NCI-H460 (cell line): ENCODE measurements around the gene GOLGA1. TPM values are rescaled to one million over a fixed set of nuclear protein-coding genes. Genes with fewer than 3 reads are reported as not detected.

ENCODE experiments used
- DNase-seq: peaks from one replicate; pipeline ENCODE4 v3.0.0-alpha.2; 2016; ENCODE audit warnings: low read depth; ENCODE audit errors: extremely low read depth
- total RNA-seq: library from RNA; depleted of rRNA; stranded (reverse); fragments of >200 nt; shearing (Covaris generic); gene quantifications from 2 replicates; pipeline ENCODE4 v1.2.3, GENCODE V29; 2014

The GOLGA1 gene
- total RNA-seq, 1 experiment from 2014 or later, result 15.2 TPM

DNA sequence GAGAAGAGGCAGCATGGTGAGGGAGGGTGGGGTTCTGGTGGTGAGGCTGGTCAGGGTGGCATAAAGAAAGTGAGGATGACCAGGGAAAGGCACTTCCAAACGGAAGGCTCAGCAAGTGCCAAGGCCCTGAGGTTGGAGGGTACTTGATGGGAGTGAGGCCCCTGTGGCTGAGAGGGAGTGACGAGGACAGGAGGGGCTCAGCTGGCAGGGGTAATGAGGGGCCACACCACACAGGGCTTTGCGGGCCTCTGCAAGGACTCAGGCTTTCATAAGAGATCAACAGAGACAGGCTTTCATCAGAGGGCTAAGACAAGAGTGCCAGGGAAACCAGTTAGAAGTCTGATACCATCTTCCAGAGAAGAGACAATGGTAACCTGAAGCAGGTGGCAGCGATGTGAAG is 55.3 kb downstream of the GOLGA1 start:
- no peak for DNase-seq

DNA sequence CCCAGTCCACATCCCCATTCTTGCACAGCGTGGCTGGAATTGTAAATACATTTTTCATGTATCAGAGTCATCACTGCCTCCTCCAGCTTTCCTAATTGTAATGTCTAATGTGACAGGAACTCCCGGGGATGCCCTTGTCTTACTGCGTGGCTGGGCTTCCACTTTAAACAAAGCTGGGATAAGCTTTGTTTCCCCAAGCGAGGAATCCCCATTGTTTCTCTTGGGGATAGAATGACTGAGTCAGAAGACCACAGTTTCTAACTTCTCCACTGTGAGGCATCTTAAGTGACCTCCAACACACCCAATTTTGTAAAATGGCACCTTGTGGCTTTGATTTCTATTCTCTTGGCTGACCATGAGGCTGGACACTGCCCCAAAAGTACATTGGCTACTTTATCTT is 56.5 kb downstream of the GOLGA1 start:
- no peak for DNase-seq

DNA sequence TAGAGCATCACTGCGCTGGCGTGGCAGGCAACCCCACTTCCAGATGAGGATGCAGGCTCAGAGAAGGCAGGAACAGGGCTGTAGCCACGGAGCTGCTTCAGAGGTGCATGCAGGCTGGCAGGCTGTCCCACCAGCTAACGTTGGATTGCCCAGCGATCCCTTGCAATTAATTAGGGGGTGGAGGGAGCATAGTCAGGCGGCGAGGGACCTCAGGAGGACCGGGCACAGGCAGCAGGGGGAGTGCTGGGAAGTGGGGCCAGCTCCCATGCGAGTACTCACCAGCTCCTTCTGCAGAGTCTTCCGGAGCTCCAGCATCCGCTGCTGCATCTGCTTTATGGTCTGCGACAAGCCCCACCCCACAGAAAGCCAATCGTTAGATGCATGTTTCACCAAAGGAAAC is 58.7 kb downstream of the GOLGA1 start:
- no peak for DNase-seq

DNA sequence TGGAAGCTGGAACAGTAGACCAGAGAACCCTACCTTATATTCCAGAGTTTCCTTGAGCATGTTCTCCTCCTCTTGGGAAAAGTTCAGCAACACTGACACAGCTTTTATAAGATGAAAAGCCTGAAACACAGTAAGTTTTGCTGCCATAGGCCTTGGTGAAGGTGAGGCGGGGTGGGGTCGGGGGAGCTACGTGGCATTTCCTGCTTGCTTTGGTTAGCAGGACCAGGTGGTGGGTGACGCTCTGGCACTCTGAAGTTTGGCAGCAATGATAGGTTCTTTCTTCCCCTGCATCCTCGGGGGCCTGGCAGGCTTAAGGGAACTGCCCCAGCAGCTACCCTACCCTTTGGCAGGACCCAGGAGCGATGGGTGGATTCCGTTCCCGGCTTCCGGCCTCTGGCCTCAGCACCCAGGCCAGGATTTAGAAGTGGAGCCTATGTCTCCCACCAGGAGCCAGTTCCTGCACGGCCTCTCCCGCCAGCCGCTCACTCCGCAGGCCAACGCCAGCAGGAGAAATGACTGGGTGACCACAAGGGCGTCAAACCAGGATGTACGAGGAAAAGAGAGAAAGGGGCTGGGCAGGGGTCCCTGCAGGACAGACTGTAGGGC is 59.6 kb downstream of the GOLGA1 start:
- DNase-seq, result no peak

DNA sequence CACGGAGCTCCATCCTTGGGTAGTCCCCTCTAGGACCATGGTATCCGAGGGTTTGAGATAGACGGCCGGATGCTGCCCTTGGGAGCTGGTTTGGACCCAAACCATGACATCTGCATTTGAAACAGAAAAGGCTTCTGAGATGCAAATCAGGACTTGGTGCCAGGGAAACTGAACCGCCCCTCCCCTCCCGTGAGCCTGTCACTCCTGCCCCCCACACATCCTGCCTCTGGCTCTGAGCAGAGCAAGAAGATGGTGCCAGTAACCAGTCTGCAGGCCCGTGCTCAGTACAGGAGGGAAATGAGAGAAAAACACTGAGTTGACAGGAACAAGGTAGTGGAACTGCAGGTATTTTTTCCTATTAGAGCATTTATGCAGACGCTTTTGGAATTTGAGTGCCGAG is 60.4 kb downstream of the GOLGA1 start:
- no peak for DNase-seq

DNA sequence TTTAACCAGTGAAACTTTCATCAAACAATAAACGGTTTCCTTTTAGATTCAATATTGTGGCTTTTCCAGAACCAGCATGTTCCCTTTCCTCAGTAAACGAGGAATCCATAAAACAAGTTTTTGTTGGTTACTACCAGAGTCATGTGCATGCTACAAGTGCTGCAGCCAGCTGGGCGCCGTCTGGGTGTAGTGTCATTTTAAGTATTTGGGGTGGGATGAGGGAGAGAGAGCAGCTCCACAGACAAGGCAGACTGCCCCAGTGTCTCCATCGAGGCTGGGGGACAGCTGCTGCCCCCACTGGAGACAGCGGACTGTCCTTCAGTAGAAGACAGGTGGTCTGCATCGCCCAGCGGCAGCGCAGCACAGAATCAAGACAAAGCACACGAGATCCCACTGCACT is 61.7 kb downstream of the GOLGA1 start:
- no peak for DNase-seq

DNA sequence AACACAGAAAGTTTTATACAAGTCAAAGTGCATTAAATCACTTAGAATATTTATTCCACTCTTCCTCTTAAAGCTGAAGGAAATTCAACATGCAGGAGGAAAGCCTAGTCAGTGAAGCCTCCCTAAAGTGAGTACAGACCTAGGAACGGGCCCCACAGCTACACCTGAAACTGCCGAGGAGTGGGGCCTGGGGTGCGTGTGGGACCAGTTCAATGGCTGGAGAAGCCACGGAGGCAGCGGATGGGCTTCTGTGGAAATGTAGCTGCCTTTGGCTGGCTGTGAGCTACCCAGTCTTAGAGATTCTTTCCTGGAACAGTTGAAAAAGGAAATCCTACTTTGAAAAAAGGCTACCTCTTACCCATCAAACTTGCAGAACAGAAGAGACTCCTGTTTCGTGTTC is 62.4 kb downstream of the GOLGA1 start:
- no peak for DNase-seq

DNA sequence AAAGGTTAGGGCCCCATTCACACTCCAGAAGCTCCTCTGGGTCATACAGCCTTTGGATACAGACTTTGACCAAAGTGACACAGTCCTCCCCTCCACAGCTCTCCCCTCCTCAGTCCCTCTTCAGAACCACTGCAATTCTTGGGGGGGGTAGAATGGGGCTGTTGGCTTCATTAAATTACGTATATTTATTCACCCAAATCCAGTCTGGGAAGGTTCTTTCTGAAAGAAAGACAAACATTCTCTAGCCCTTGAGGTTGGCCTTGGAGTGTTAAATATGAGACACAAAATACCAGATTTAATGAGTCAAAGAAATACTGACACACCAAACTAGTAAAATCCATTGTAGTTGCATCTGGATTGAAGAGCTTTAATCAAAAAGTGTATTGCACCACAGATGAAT is 62.9 kb downstream of the GOLGA1 start:
- DNase-seq, result no peak

DNA sequence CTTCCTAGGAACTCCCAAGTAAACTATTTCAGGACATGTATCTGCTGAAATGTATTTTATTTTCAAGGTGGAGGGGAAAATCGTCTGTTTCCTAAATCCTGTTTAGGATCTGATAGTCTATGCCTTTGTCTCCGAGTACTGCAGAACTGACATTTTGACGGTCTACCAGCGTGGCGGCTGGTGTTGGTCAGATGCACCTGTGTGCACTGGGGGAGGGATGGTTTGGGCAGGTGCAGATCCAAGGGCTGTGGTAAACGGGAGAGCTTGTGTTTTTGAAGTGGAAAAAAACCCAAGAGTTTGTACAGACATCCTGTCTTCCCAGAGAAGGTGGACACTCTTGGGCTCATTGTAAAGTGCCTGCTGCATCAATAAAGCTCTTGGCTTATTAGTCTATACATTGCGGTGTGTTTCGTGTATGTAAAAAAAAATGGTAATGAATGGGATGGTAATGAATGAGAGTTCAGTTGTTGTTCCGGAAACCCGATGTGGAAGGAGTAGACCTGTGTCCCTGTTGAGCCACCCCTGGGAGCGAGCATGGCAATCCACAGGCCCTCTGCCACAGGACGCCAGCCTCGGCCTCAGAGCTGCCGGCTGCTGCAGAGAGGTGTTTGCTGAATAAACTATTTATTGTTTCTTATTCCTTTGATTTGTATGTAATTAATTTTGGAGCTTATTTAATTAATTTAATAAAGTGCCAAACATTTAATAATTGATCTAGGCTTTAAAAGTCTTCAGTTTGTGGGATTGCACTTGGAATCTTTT is 63.7 kb downstream of the GOLGA1 start:
- no peak for DNase-seq

DNA sequence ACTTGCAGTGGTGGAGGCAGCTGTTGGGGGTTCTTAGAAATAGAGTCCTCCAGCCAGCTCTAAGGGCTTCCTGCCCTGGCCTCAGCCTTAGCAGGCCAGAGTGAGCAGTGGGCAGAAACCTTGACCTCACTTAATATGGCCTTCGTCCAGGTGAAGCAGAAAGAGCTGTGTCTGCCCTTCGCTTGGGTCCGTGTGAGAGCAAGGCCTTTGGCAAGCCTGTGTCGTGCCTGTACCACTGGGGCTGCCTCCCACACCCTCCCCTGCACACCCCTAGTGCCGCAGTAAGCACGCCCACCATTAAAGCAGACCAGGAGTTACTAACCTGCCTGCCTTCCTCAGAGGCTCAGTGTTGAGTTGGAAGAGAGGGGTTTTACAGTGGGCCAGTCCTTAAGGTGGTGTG is 65.4 kb downstream of the GOLGA1 start:
- no peak for DNase-seq

DNA sequence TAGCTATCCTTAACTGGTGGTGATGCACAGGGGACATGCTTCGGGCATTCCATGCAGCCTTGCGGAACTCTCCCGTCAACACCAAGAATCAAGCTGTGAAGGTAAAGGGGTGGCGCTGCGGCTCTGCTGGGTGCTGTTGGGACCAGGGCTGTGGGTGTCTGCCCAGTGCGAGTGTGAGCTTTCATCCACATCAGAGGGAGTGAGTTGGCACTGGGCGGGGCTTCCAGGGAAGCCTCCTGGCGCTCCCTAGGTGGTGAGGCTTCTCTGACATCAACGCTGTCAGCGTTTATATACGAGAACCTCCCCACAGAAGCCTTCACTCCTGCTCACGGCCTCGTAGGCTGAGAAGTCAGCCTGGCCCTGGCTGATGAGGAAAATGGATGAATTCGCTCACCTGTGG is 67.2 kb downstream of the GOLGA1 start:
- DNase-seq, result peak; percentile 52

DNA sequence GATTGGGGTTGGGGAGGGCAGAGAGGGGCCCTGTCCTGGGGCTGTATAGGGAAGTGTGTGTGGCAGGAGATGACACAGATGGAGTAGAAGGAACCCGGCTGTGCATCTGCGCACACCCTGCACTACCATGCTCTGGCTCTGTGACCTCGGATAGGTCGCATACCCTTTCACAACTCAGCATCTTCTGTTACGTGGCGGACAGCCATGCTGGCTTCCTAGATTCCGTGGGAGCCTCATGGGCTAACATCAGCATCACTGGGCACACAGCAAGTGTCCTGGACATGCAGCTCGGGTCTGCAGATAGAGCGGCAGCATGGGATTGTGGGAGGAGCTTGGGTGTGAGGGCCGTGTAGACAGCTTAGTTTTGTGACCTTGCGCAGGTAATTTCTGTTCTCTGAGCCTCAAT is 69.7 kb downstream of the GOLGA1 start:
- no peak for DNase-seq

DNA sequence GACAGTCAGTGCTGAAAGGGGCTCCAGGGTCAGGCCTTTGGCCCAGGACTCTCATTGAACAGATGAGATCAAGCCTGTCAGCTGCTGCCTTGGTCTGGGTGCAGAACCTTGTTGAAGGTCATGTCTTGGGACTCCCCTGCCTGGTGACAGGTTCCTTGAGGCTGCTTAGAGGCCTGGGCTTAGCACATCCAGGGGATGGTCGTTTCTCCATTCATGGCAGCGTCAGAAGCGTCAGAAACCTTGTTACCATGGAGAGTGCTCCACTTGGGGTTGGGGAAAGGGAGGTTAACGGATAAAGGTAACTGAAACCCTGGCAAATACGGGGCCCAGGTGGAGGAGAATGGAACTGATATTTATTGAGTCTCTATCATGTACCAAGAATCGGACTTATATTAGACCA is 70.2 kb downstream of the GOLGA1 start:
- no peak for DNase-seq

DNA sequence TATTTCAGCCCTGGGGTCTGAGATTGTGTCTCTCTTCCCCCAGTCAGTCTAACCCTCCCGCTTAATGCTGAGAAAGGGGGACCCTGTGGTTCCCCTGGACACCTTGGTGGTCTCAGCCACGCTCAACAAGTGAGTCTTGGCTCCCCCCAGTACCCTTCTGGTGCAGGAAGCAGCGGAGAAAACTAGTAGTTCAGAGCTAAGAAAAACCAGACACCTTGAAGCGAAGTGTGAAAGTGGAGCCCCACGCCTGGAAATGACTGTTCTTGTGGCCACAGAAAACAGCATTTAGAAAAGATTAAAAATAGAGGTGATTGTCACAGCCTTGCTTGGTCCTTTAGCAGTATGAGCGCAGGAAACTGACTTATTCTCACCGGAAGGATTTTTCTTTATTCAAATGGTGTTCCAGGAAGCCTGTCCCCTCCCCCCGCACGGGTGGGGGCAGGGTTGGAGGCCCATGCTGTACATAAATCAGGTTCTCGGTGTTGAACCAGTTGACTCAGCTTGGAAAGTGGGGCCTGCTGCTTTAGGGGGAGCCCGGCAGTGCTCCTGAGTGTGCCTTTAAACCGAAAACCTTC is 70.8 kb downstream of the GOLGA1 start:
- no peak for DNase-seq

DNA sequence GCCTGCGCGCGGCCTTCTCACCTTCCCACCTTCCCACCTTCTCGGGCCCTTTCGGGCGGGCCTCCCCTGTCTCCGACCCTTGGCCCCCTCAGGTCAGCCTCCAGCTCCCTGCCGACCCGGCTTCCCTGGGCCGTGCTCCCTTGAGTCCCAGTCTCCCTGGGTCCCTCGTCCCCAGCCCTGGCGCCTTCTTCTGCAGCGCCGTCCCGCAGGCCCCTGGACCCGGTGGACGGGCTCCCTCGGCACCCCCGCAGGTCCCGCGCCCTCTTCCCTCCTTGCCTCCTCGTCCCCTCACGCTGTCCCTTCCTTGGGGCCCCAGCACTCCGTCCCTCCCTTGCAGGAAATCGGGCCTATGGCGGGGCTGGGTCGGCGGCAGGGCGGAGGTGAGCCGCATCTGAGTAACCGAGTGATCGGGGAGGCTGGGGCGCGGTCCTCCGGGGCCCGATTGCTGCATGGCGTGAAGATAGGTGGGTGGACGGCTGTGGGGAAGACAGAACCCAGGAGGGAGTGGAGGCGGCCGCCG is 71.4 kb downstream of the GOLGA1 start:
- no peak for DNase-seq

DNA sequence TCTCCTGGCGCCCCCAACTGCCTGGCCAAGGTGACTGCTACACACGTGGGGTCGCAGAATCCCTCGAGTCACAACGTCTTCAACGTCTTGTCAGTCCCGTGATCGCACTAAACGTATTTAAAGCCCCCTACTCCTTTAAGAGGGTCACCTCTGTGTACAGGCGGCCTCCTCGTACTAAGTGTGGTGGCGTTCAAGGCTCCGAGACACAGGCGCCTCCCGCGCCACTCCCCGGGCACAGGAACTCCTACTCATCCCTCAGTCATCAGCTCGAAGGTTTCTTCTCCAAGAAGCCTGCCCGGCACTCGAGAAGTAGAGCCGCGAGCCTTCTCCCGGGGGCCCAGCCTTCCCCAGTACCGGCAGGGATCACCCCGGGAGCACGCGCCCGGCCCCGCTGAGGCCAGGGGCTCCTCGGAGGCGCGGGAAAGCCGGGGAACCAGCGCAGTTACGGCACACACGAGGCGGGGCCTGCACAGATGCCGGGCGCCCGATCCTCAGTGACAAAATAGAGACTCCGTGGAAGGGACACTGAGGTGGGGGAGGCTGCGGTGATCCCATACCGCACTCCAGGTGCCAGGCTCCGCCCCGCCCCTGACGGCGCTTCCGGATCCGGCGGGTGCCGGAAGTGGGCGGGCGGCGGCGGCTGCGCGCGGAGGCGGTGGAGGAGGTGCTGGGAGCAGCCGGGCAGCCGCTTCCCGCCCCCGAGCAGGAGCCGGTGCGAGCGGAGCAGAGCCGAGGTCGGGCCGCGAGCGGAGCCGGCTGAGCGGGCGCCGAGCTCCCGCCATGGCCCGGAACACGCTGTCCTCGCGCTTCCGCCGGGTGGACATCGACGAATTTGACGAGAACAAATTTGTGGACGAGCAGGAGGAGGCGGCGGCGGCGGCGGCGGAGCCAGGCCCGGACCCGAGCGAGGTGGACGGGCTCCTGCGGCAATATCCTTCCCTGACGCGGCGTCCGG is 72.1 kb downstream of the GOLGA1 start:
- peak; percentile 83 for DNase-seq

DNA sequence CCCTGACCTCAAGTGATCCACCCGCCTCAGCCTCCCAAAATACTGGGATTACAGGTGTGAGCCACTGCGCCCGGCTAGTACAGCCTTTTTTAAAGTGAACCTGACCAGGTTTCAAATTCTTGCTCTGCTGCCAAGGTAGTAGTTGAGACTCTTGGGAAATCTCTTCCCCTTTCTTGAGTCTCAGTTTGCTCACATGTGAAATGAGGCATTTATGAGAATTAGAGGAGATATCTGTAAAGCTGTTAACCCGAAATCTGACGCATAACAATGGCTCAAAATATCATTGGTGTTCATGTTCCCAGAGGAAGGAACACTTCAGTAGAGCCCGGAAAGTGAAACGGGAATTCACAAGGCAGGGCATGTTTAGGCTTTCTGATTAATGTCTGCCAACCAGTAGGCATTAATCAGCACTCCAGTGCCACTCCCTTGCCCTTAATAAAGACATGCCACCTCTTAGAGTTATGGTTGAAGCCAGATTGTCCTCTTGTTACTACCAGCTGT is 77.5 kb downstream of the GOLGA1 start:
- no peak for DNase-seq

DNA sequence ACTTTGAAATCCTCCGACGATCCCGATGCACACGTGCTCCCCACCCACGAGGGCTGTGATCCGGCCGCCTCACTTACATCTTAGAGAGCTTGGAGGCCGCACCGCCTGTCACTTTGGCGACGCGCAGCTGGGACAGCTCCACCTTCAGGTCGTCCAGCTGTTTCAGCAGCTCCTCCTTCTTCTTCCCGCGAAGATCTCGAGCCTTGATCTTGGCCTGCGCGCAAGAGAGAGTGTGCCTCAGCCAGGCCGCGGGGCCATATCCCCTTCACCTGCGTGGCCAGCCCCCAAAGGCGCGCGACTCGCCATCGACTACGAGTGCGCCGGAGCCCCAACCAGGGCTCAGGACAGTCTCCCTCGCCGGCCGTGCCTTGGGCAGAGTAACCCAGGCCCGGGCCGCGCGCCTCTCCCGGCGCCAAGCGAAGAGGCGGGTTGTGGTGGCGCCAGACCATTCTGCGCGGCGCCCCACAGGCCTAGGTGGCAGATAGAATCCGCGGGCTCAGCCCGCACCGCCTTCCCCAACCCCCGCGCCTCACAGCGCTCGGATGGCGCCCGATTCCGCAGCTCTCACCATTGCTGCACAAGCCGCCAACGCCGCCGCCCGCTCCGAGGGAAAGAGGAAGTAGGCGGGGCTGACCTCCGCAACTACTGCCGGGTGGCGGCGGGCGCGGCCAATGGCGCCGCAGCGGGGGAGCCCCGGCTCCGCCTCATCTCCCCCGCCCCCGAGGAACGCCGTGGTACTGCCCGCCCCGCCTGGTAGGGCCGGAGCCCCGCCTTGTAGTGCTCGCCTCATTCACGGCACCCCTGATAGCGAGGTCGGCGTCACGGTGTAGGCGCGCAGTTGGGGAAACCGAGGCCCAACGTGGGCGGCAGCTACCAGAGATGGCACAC is 79.3 kb downstream of the GOLGA1 start, which contains the start of the genes ARPC5L and RPL35:
ARPC5L (plus strand) TSS at position 789 of the 888 bp plus-strand sequence. CDS start 7,161 bp downstream, outside the sequence.
RPL35 (minus strand) TSS at position 616 of the 888 bp plus-strand sequence; CDS start at position 571, 45 bp downstream.
- peak; percentile 91 for DNase-seq

DNA sequence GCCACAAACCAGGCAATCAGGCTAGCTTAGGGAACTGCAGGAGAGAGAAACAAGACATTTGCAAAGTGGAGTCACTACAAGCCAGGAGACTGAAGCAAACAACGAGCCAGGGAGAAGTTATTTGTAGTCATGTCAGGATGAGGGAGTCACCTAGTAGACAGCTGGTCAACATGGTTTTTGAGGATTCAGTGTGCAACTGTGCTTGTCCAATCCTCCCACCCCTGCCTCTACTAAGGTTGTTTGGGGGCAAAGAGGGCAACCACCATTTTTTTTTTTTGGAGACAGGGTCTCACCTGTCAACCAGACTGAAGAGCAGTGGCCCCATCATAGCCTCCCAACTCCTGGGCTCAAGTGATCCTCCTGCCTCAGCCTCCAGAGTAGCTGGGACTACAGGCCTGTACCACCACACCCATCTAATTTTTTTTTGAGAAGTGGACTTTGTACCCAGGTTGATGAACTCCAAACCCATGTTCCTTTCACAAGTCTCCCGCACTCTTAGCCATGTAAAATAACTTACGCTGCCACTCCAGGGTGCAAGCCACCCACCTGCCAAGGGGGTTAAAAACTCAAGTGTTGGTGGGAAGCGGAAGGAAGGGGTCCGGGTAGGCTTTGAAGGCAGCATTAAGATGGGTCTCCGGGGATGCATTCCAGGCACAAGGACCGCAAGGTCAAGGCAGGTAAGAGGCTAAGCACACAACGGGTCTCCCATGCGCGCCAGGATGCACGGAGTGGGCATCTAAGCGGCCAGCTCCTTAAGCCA is 80.1 kb downstream of the GOLGA1 start:
- DNase-seq, result no peak
